ENCODE data around the gene SPDEF.

DNA sequence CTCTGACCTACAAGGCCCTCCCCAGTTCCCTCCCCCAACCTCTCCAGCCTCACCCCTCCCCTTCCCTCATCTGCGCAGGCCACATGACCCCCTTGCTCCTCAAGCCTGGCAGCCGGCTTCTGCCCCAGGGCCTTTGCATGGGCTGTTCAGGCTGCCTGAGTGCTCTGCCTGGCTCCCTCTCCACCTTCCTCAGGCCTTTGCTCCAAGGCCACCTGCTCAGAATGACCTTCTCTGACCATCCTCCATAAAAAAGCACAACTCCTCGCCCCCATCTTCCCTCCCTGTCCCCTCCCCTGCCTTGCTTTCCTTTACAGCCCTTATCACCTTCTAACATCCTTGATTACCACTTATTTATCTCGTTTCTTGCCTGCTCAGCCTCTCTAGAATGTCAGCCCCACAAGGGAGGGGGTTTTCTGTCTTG is 38.7 kb downstream of the SPDEF start:
- TF ChIP-seq, protein P1, sequence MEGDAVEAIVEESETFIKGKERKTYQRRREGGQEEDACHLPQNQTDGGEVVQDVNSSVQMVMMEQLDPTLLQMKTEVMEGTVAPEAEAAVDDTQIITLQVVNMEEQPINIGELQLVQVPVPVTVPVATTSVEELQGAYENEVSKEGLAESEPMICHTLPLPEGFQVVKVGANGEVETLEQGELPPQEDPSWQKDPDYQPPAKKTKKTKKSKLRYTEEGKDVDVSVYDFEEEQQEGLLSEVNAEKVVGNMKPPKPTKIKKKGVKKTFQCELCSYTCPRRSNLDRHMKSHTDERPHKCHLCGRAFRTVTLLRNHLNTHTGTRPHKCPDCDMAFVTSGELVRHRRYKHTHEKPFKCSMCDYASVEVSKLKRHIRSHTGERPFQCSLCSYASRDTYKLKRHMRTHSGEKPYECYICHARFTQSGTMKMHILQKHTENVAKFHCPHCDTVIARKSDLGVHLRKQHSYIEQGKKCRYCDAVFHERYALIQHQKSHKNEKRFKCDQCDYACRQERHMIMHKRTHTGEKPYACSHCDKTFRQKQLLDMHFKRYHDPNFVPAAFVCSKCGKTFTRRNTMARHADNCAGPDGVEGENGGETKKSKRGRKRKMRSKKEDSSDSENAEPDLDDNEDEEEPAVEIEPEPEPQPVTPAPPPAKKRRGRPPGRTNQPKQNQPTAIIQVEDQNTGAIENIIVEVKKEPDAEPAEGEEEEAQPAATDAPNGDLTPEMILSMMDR (optimal IDR thresholded peaks at IDR 0.05 in 1 of 3, IDR thresholded peaks at IDR 0.05 in 1 of 3, conservative IDR thresholded peaks at IDR 0.05 in 1 of 3; ENCODE audit: extremely low read depth in 1 of 3, insufficient read depth in 2 of 3, low read length in 3 of 3), result no peak
- no peak for TF ChIP-seq EZH2 (IDR thresholded peaks at IDR 0.05; ENCODE audit: low read length)
